MCF 10A (cell line): Measurements from ENCODE around the gene PEX19. TPM values are rescaled to one million over a fixed set of nuclear protein-coding genes. Genes with fewer than 3 reads are reported as not detected.

ENCODE experiments used
- BruUV-seq: library from RNA; stranded (reverse); fragments of 400-500 nt; replicated peaks from 2 replicates; lab custom pipeline; 2021; lab: Mats Ljungman, UMichigan
- CTCF ChIA-PET: fragments of 300-600 bp; sonication (Branson Sonifier 250); formaldehyde crosslinking; extraction: SDS; loops from one replicate; lab custom pipeline; 2021; ENCODE audit warnings: antibody characterized with exemption, inconsistent platforms; lab: Yijun Ruan, JAX
- POLR2A ChIA-PET: fragments of 300-600, 350-650 bp; sonication (Branson Sonifier 250); formaldehyde crosslinking; extraction: SDS; loops from one replicate; lab custom pipeline; 2020; ENCODE audit warnings: antibody characterized with exemption, inconsistent platforms; lab: Yijun Ruan, JAX
- DNase-seq: peaks from one replicate; pipeline ENCODE4 v3.0.0-alpha.2; 2018; ENCODE audit not compliant: unreplicated experiment
- H3K27ac Mint-ChIP-seq: one replicate; pipeline ENCODE4 v1.8.0; 2022; ENCODE audit warnings: mild to moderate bottlenecking, low read depth, mixed read lengths; ENCODE audit not compliant: unreplicated experiment
- H3K27me3 Mint-ChIP-seq: one replicate; pipeline ENCODE4 v1.8.0; 2022; ENCODE audit warnings: mixed read lengths; ENCODE audit not compliant: insufficient read depth, unreplicated experiment
- H3K36me3 Mint-ChIP-seq: one replicate; pipeline ENCODE4 v1.8.0; 2022; ENCODE audit warnings: mild to moderate bottlenecking, moderate library complexity, mixed read lengths; ENCODE audit not compliant: insufficient read depth, unreplicated experiment
- H3K4me1 Mint-ChIP-seq: one replicate; pipeline ENCODE4 v1.8.0; 2022; ENCODE audit warnings: mixed read lengths; ENCODE audit not compliant: insufficient read depth, unreplicated experiment
- H3K4me3 Mint-ChIP-seq: one replicate; pipeline ENCODE4 v1.8.0; 2022; ENCODE audit warnings: mild to moderate bottlenecking, moderate library complexity, mixed read lengths; ENCODE audit not compliant: unreplicated experiment
- H3K9me3 Mint-ChIP-seq: one replicate; pipeline ENCODE4 v1.8.0; 2022; ENCODE audit warnings: mixed read lengths; ENCODE audit not compliant: unreplicated experiment
- intact Hi-C: fragments of 100-400 bp; cut with micrococcal nuclease; formaldehyde crosslinking; loops from 2 replicates; pipeline ENCODE4 v1.14.1; 2022
- total RNA-seq: library from RNA; stranded (reverse); gene quantifications from 2 replicates; pipeline ENCODE4 v1.2.3, GENCODE V29; 2022
- TF ChIP-seq, protein P1 (sequence below): fragments of 200-600 bp; IDR thresholded peaks from one replicate; pipeline ENCODE4 v1.8.0; 2022; ENCODE audit warnings: antibody characterized with exemption, mild to moderate bottlenecking; ENCODE audit not compliant: unreplicated experiment

The PEX19 gene
- total RNA-seq, 1 experiment from 2014 or later, result 61.2 TPM

- Mint-ChIP-seq H3K27ac (no peak overlapping the region), H3K27me3 (no peaks in the 10 kb centered on the region), H3K9me3 (no peaks in the 10 kb centered on the region), H3K4me1 (peaks cover 21% of the 10 kb centered on the region), H3K36me3 (peaks cover 58% of the 10 kb centered on the region), H3K4me3 (no peak overlapping the region)
- ChIA-PET POLR2A (interaction anchor here (1.4 to 9.6 kb wide), 4 partner anchors 11 to 146 kb away, joined by 3 to 51 read pairs (median 10); partner anchors contain the start of genes DCAF8 and PEX19), CTCF (interaction anchor here (0.6 to 11.9 kb wide), 9 partner anchors 20 to 301 kb away, joined by 3 to 104 read pairs (median 8); partner anchors contain the start of gene IGSF8)
- no TSS peak for BruUV-seq
- intact Hi-C loops, result no loop called here
- DNase-seq, result no peak
- TF ChIP-seq, protein P1, sequence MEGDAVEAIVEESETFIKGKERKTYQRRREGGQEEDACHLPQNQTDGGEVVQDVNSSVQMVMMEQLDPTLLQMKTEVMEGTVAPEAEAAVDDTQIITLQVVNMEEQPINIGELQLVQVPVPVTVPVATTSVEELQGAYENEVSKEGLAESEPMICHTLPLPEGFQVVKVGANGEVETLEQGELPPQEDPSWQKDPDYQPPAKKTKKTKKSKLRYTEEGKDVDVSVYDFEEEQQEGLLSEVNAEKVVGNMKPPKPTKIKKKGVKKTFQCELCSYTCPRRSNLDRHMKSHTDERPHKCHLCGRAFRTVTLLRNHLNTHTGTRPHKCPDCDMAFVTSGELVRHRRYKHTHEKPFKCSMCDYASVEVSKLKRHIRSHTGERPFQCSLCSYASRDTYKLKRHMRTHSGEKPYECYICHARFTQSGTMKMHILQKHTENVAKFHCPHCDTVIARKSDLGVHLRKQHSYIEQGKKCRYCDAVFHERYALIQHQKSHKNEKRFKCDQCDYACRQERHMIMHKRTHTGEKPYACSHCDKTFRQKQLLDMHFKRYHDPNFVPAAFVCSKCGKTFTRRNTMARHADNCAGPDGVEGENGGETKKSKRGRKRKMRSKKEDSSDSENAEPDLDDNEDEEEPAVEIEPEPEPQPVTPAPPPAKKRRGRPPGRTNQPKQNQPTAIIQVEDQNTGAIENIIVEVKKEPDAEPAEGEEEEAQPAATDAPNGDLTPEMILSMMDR, result no peak
These were observed 37.9 kb downstream of the PEX19 start for GRCh38 chr1:160247053-160247452.

- Mint-ChIP-seq H3K4me1 (peaks cover 7% of the 10 kb centered on the region), H3K36me3 (peaks cover 55% of the 10 kb centered on the region), H3K27me3 (no peaks in the 10 kb centered on the region), H3K4me3 (no peak overlapping the region), H3K27ac (peak overlapping the region; percentile 60), H3K9me3 (no peaks in the 10 kb centered on the region)
- intact Hi-C loops, result no loop called here
- ChIA-PET POLR2A (interaction anchor here (0.6 to 9.6 kb wide), 9 partner anchors 7 to 148 kb away, joined by 3 to 51 read pairs (median 5); partner anchors contain the start of genes DCAF8 and PEX19), CTCF (interaction anchor here (0.5 to 11.9 kb wide), 12 partner anchors 9 to 223 kb away, joined by 3 to 83 read pairs (median 8); partner anchors contain the start of gene CASQ1)
- no peak for DNase-seq
- TF ChIP-seq, protein P1, result no peak
- no TSS peak for BruUV-seq
These were observed 39.5 kb downstream of the PEX19 start for GRCh38 chr1:160245434-160245833.

DNA sequence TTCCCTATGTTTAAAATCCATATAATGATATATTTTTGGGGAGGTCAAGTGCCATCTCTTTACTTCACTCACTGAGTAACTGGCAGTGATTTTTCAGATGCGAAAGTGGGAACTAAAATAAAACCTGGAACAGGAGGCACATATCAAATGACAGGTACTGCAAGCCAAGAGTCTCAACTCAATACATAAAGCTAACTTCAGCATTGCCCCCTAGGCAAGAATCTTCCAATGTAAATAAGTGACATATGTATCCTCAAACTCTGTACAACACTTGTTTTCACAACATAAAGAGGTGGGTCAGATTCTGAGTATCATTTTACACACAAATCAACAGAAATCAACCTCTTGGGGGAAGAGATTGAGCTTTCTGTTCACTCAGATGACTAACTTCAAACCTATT is 40.7 kb downstream of the PEX19 start:
- no peak for DNase-seq
- Mint-ChIP-seq H3K9me3 (no peaks in the 10 kb centered on the region), H3K36me3 (peaks cover 62% of the 10 kb centered on the region), H3K4me1 (peaks cover 7% of the 10 kb centered on the region), H3K4me3 (no peak overlapping the region), H3K27ac (no peak overlapping the region), H3K27me3 (no peaks in the 10 kb centered on the region)
- ChIA-PET POLR2A (interaction anchor here (1.1 to 9.6 kb wide), 5 partner anchors 9 to 40 kb away, joined by 3 to 51 read pairs (median 5); partner anchors contain the start of gene DCAF8), CTCF (interaction anchor here (0.6 to 11.9 kb wide), 16 partner anchors 9 to 213 kb away, joined by 3 to 103 read pairs (median 10); partner anchors contain the start of genes CASQ1 and PIGM)
- TF ChIP-seq, protein P1, result no peak
- intact Hi-C loops, result no loop called here
- no TSS peak for BruUV-seq

- TF ChIP-seq, protein P1, result no peak
- intact Hi-C loops, result no loop called here
- Mint-ChIP-seq H3K36me3 (peaks cover 67% of the 10 kb centered on the region), H3K4me1 (peaks cover 7% of the 10 kb centered on the region), H3K4me3 (no peak overlapping the region), H3K27me3 (no peaks in the 10 kb centered on the region), H3K9me3 (no peaks in the 10 kb centered on the region), H3K27ac (no peak overlapping the region)
- BruUV-seq, result no TSS peak
- ChIA-PET POLR2A (interaction anchor here (0.6 to 9.6 kb wide), 7 partner anchors 9 to 52 kb away, joined by 3 to 51 read pairs (median 5); partner anchors contain the start of gene DCAF8), CTCF (interaction anchor here (0.6 to 11.9 kb wide), 17 partner anchors 9 to 212 kb away, joined by 3 to 103 read pairs (median 10); partner anchors contain the start of genes CASQ1 and PIGM)
- no peak for DNase-seq
These were observed 41.2 kb downstream of the PEX19 start for GRCh38 chr1:160243767-160244166.
